ENCODE data around the gene KRT84. TPM values are rescaled to one million over a fixed set of nuclear protein-coding genes. Genes with fewer than 3 reads are reported as not detected.

Gene KRT84
- total and polyA plus RNA-seq, 8 donors: not detected

- Histone ChIP-seq H3K27me3 (peaks cover 0 to 12% (median 0%) of the 10 kb centered on the region in 3 donors), H3K4me1 (peaks cover 3 to 24% (median 11%) of the 10 kb centered on the region in 4 donors), H3K36me3 (no peaks in the 10 kb centered on the region), H3K9me3 (no peaks in the 10 kb centered on the region), H3K4me3 (no peak overlapping the region), H3K27ac (no peak overlapping the region)
- no peak for TF ChIP-seq POLR2AphosphoS5 (IDR thresholded peaks at IDR 0.05)
- peak in 1 of 7 experiments; percentile 25 for TF ChIP-seq CTCF (IDR thresholded peaks at IDR 0.05)
- intact Hi-C loops (cut with DNase I; ENCODE audit: low total_unique reads): no loop called here
- DNase-seq: no peak
- 69 to 80% (median 74%) methylated on average over 20 of the region's 20 CpGs for WGBS, 5 donors
Measured at GRCh38 chr12:52395761-52396434, 10.4 kb upstream of the KRT84 start.

- Histone ChIP-seq H3K4me3 (no peak overlapping the region), H3K36me3 (no peaks in the 10 kb centered on the region), H3K4me1 (peaks cover 3 to 24% (median 11%) of the 10 kb centered on the region in 4 donors), H3K27me3 (peaks cover 0 to 14% (median 0%) of the 10 kb centered on the region in 3 donors), H3K27ac (no peak overlapping the region), H3K9me3 (no peaks in the 10 kb centered on the region)
- intact Hi-C loops (cut with DNase I; ENCODE audit: low total_unique reads): no loop called here
- DNase-seq: no peak
- 87 to 96% (median 93%) methylated on average over 7 to 13 of the region's 13 CpGs for WGBS, 5 donors
- TF ChIP-seq POLR2AphosphoS5 (IDR thresholded peaks at IDR 0.05) (no peak), CTCF (IDR thresholded peaks at IDR 0.05) (no peak), POLR2A (IDR thresholded peaks at IDR 0.05) (no peak), EP300 (IDR thresholded peaks at IDR 0.05) (no peak)
Measured at GRCh38 chr12:52394836-52395405, 9.5 kb upstream of the KRT84 start.

- Histone ChIP-seq H3K9me3 (no peaks in the 10 kb centered on the region), H3K27me3 (peaks cover 0 to 32% (median 4%) of the 10 kb centered on the region in 3 donors), H3K4me1 (peaks cover 3 to 24% (median 11%) of the 10 kb centered on the region in 4 donors), H3K4me3 (no peak overlapping the region), H3K27ac (no peak overlapping the region), H3K36me3 (no peaks in the 10 kb centered on the region)
- no peak for TF ChIP-seq EP300 (IDR thresholded peaks at IDR 0.05)
- no peak for TF ChIP-seq POLR2AphosphoS5 (IDR thresholded peaks at IDR 0.05)
- no peak for TF ChIP-seq POLR2A (IDR thresholded peaks at IDR 0.05)
- TF ChIP-seq CTCF (IDR thresholded peaks at IDR 0.05): no peak
- DNase-seq: no peak
- intact Hi-C loops (cut with DNase I; ENCODE audit: low total_unique reads): no loop called here
- 80 to 88% (median 85%) methylated on average over 7 of the region's 7 CpGs for WGBS, 5 donors
Measured at GRCh38 chr12:52392465-52393007, 7.1 kb upstream of the KRT84 start.

- 11 to 23% (median 13%) methylated on average over 3 to 4 of the region's 4 CpGs for WGBS, 5 donors
- H3K4me3 ChIP-seq: no peak overlapping the region
- no peaks in the 10 kb centered on the region for H3K9me3 ChIP-seq
- peak; percentile 74 to 83 for DNase-seq
- H3K4me1 ChIP-seq: peaks cover 3 to 24% (median 11%) of the 10 kb centered on the region in 4 donors
- H3K27me3 ChIP-seq: peaks cover 0 to 32% (median 4%) of the 10 kb centered on the region in 3 donors
- intact Hi-C loops (cut with DNase I; ENCODE audit: low total_unique reads): no loop called here
- no peak for TF ChIP-seq CTCF (IDR thresholded peaks at IDR 0.05)
- no peak for TF ChIP-seq EP300 (IDR thresholded peaks at IDR 0.05)
- no peak for TF ChIP-seq POLR2A (IDR thresholded peaks at IDR 0.05)
- TF ChIP-seq POLR2AphosphoS5 (IDR thresholded peaks at IDR 0.05): no peak
- no peak overlapping the region for H3K27ac ChIP-seq
- H3K36me3 ChIP-seq: no peaks in the 10 kb centered on the region
Measured at GRCh38 chr12:52391618-52392002, 6.2 kb upstream of the KRT84 start.

Measured in stomach (tissue), 9 donors.